Left lung (tissue), 10 donors: ENCODE data around the gene FUOM. TPM values are rescaled to one million over a fixed set of nuclear protein-coding genes. Genes with fewer than 3 reads are reported as not detected.

Experiments used
- ATAC-seq: fragments of 200-7000 bp; cut with Tn5 transposase; one replicate; pipeline ENCODE4 v1.9.1; 2020; ENCODE audit warnings: moderate library complexity
- DNase-seq, 4 donors: peaks; one replicate each; pipeline ENCODE4 v3.0.0-alpha.2; 2013 to 2020
- H3K27ac ChIP-seq, 2 donors: fragments of 200-600 bp; sonication (generic) in 1 of 2; one replicate each; pipeline versions ENCODE4 v1.5.0 to v1.8.0; 2020 to 2021
- H3K27me3 ChIP-seq, 2 donors: fragments of 200-600 bp; sonication (generic) in 1 of 2; one replicate each; pipeline versions ENCODE4 v1.5.0 to v1.8.0; 2020 to 2021
- H3K36me3 ChIP-seq, 2 donors: fragments of 200-600 bp; sonication (generic) in 1 of 2; one replicate each; pipeline versions ENCODE4 v1.5.0 to v1.8.0; 2020 to 2021
- H3K4me1 ChIP-seq, 2 donors: fragments of 200-600 bp; one replicate each; pipeline ENCODE4 v1.8.0; 2021
- H3K4me3 ChIP-seq, 2 donors: fragments of 200-600 bp; sonication (generic) in 1 of 2; one replicate each; pipeline versions ENCODE4 v1.5.0 to v1.8.0; 2020 to 2021; ENCODE audit warnings: mild to moderate bottlenecking in 1 of 2
- H3K9me3 ChIP-seq, 2 donors: fragments of 200-600 bp; sonication (generic) in 1 of 2; one replicate each; pipeline versions ENCODE4 v1.5.0 to v1.8.0; 2020 to 2021
- CTCF ChIP-seq, 2 donors: fragments of 200-600 bp; sonication (generic) in 1 of 2; IDR thresholded peaks; one replicate each; pipeline versions ENCODE4 v1.5.0 to v1.8.0; 2021; ENCODE audit warnings: antibody characterized with exemption in 2 of 2
- intact Hi-C, 2 donors: fragments of 100-400 bp; cut with DNase I; formaldehyde crosslinking; loops; one replicate each; pipeline versions ENCODE4 v1.11.2 to v1.14.2; 2022
- polyA plus RNA-seq, 6 donors: library from polyadenylated mRNA; unstranded; fragments of 120-200 nt; gene quantifications; one replicate each; pipeline ENCODE4 v1.2.1, GENCODE V29; 2013; ENCODE audit not compliant: insufficient read length in 6 of 6
- total RNA-seq, 2 donors: library from RNA; stranded (reverse); fragmentation: NEBNext Ultra II Directional; extraction: Animal tissue kit (Norgen Biotek cat#: 25700); gene quantifications; one replicate each; pipeline ENCODE4 v1.2.1, GENCODE V29; 2021
- donor health status: DM: no; HTN: yes; CAD: no.
- donor health status: DM: no; HTN: no; CAD: no.

FUOM gene
- total and polyA plus RNA-seq, 8 donors: 6.2 to 24.1 (median 9.4) TPM

GRCh38 chr10:133349577-133350011, 8.2 kb downstream of the FUOM start:
- Histone ChIP-seq H3K36me3 (peaks cover 0 to under 1% of the 10 kb centered on the region in 2 donors), H3K4me3 (no peak overlapping the region), H3K9me3 (no peaks in the 10 kb centered on the region), H3K27ac (no peak overlapping the region), H3K27me3 (peaks cover 5 to 76% of the 10 kb centered on the region in 2 donors), H3K4me1 (no peaks in the 10 kb centered on the region)
- DNase-seq: peak in 1 of 4 donors; percentile 70
- intact Hi-C loops: no loop called here
- no peak for TF ChIP-seq CTCF (IDR thresholded peaks at IDR 0.05)
- no peak for ATAC-seq

- TF ChIP-seq CTCF (IDR thresholded peaks at IDR 0.05): no peak
- H3K4me1 ChIP-seq: no peaks in the 10 kb centered on the region
- peaks cover 5 to 81% of the 10 kb centered on the region in 2 donors for H3K27me3 ChIP-seq
- no peak overlapping the region for H3K4me3 ChIP-seq
- no peaks in the 10 kb centered on the region for H3K36me3 ChIP-seq
- DNase-seq (no peak), ATAC-seq (no peak)
- intact Hi-C loops: no loop called here
- H3K27ac ChIP-seq: no peak overlapping the region
- H3K9me3 ChIP-seq: no peaks in the 10 kb centered on the region
Measured at GRCh38 chr10:133349160-133349568, 8.7 kb downstream of the FUOM start.

DNA sequence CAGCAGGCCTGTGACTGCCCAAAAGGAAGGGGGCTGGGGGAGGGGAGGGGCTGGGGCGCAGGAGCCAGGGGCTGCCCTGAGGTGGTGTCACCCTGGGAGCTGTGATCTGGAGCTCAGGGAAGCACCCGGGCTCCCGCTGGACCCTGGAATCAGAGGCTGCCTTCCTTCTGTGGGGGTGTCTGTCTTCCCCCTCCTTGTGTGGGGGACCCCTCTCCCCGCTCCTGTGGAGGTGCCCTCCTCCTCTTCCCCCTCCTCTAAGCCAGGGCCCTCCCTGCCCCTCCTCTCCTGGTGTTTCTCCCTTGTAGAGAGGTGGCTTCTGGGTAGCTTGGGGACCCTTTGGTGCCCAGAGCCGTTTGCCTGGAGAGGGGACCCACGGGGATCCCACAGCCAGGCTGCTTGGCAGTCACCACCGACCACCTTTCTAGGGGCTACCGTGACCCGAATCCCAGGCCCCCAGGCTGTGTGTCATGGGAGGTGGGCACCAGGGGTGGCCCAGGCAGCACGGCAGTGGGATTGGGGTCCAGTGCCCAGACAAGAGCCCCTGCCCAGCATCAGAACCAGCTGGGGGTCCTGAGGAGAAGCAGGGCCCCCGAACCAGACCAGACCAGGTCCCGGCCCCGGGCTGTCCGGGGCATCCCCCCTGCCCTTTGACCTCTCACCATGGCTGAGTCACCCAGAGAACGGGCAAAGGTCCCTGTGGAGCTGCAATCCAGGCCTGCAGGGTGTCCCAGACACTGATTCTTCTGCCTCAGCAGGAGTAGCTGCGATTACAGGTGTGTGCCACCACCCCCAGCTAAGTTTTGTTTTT, 9.9 kb downstream of the FUOM start:
- no peaks in the 10 kb centered on the region for H3K9me3 ChIP-seq
- no peak overlapping the region for H3K4me3 ChIP-seq
- intact Hi-C loops: no loop called here
- DNase-seq: peak in 1 of 4 donors; percentile 63
- H3K36me3 ChIP-seq: no peaks in the 10 kb centered on the region
- no peak overlapping the region for H3K27ac ChIP-seq
- H3K27me3 ChIP-seq: peaks cover 5 to 92% of the 10 kb centered on the region in 2 donors
- ATAC-seq: no peak
- H3K4me1 ChIP-seq: no peaks in the 10 kb centered on the region
- TF ChIP-seq CTCF (IDR thresholded peaks at IDR 0.05): no peak

DNA sequence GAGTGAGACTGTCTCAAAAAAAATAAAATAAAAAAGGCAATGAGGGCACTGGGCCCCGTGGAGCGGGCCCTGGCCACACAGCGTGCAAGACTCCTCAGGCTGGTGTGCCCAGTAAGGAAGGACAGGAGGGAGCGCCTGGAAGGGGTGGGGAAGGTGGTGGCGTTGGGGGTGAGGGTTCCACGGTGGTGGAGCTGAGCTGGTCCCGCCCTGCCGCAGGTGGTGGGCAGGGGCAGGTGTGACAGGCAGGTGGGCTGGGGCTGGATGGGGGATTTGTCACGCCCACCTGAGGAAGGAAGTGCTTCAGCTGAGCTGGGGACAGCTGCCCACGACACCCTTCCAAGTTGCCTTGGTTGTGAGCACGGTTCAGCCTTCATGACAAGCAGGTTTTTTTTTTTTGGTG, 11.4 kb downstream of the FUOM start:
- DNase-seq (peak in 1 of 4 donors; percentile 52), ATAC-seq (no peak)
- Histone ChIP-seq H3K4me3 (no peak overlapping the region), H3K4me1 (no peaks in the 10 kb centered on the region), H3K9me3 (no peaks in the 10 kb centered on the region), H3K27ac (no peak overlapping the region), H3K27me3 (peaks cover 5 to 99% of the 10 kb centered on the region in 2 donors), H3K36me3 (no peaks in the 10 kb centered on the region)
- no peak for TF ChIP-seq CTCF (IDR thresholded peaks at IDR 0.05)
- intact Hi-C loops: no loop called here

GRCh38 chr10:133344236-133344635, 13.6 kb downstream of the FUOM start:
- no peak for TF ChIP-seq CTCF (IDR thresholded peaks at IDR 0.05)
- Histone ChIP-seq H3K27me3 (peaks cover 5 to 95% of the 10 kb centered on the region in 2 donors), H3K36me3 (no peaks in the 10 kb centered on the region), H3K9me3 (no peaks in the 10 kb centered on the region), H3K27ac (no peak overlapping the region), H3K4me1 (no peaks in the 10 kb centered on the region), H3K4me3 (no peak overlapping the region)
- DNase-seq: no peak
- ATAC-seq: no peak
- intact Hi-C loops: no loop called here
